Measurements from ENCODE around the gene DENND4B. TPM values are rescaled to one million over a fixed set of nuclear protein-coding genes. Genes with fewer than 3 reads are reported as not detected.
A peak's percentile ranks its signal among the peaks of the same experiment; 100 is the strongest.

The DENND4B gene
- total RNA-seq, 1 donor from 2014 or later: 70.7 TPM

GRCh38 chr1:153970346-153970745 lies 23.8 kb upstream of the DENND4B start:
- H3K9me3 Mint-ChIP-seq: no peaks in the 10 kb centered on the region
- peaks cover 12% of the 10 kb centered on the region for H3K36me3 Mint-ChIP-seq
- no peak for DNase-seq (ENCODE audit: extremely low spot score, unreplicated experiment)
- TF ChIP-seq CTCF (conservative IDR thresholded peaks at IDR 0.05): no peak
- H3K27me3 Mint-ChIP-seq: no peaks in the 10 kb centered on the region
- peaks cover 22% of the 10 kb centered on the region for H3K4me1 Mint-ChIP-seq (ENCODE audit: unreplicated experiment)
- H3K27ac Mint-ChIP-seq: no peak overlapping the region
- H3K4me3 Mint-ChIP-seq: peak overlapping the region; percentile 31

GRCh38 chr1:153968972-153969371 lies 22.5 kb upstream of the DENND4B start:
- DNase-seq (ENCODE audit: extremely low spot score, unreplicated experiment): no peak
- H3K27ac Mint-ChIP-seq: peak overlapping the region; percentile 41

GRCh38 chr1:153968408-153968807 lies 21.9 kb upstream of the DENND4B start:
- TF ChIP-seq CTCF (conservative IDR thresholded peaks at IDR 0.05): no peak
- no peaks in the 10 kb centered on the region for H3K9me3 Mint-ChIP-seq
- peaks cover 4% of the 10 kb centered on the region for H3K36me3 Mint-ChIP-seq
- peak overlapping the region; percentile 96 for H3K4me3 Mint-ChIP-seq
- H3K27me3 Mint-ChIP-seq: no peaks in the 10 kb centered on the region
- no peak for DNase-seq (ENCODE audit: extremely low spot score, unreplicated experiment)
- H3K27ac Mint-ChIP-seq: peak overlapping the region; percentile 92
- peaks cover 31% of the 10 kb centered on the region for H3K4me1 Mint-ChIP-seq (ENCODE audit: unreplicated experiment)

More at GRCh38 chr1:153968972-153969371, 22.5 kb upstream of the DENND4B start:
- TF ChIP-seq CTCF (conservative IDR thresholded peaks at IDR 0.05): no peak
- Mint-ChIP-seq H3K36me3 (peaks cover 5% of the 10 kb centered on the region), H3K9me3 (no peaks in the 10 kb centered on the region), H3K4me1 (ENCODE audit: unreplicated experiment) (peaks cover 25% of the 10 kb centered on the region), H3K4me3 (peak overlapping the region; percentile 96), H3K27me3 (no peaks in the 10 kb centered on the region)

- H3K4me1 Mint-ChIP-seq (ENCODE audit: unreplicated experiment): peaks cover 32% of the 10 kb centered on the region
- DNase-seq (ENCODE audit: extremely low spot score, unreplicated experiment): no peak
These were observed 21.5 kb upstream of the DENND4B start for GRCh38 chr1:153968000-153968363.

GRCh38 chr1:153967107-153967999 lies 20.8 kb upstream of the DENND4B start, which contains the start of gene CREB3L4:
Gene CREB3L4 (plus strand): TSS chr1:153967902. CDS start chr1:153968526, 624 bp downstream.
- H3K36me3 Mint-ChIP-seq: peaks cover 4% of the 10 kb centered on the region
- no peaks in the 10 kb centered on the region for H3K9me3 Mint-ChIP-seq
- H3K4me3 Mint-ChIP-seq: peak within 1 kb of the TSS; percentile 96
- no peaks in the 10 kb centered on the region for H3K27me3 Mint-ChIP-seq
- peak within 1 kb of the TSS; percentile 92 for H3K27ac Mint-ChIP-seq
- TF ChIP-seq CTCF (conservative IDR thresholded peaks at IDR 0.05): peak; percentile 59
- peak; percentile 89 for DNase-seq (ENCODE audit: extremely low spot score, unreplicated experiment)
- H3K4me1 Mint-ChIP-seq (ENCODE audit: unreplicated experiment): peaks cover 32% of the 10 kb centered on the region

More at GRCh38 chr1:153968000-153968363, 21.5 kb upstream of the DENND4B start:
- H3K36me3 Mint-ChIP-seq: peaks cover 4% of the 10 kb centered on the region
- no peaks in the 10 kb centered on the region for H3K27me3 Mint-ChIP-seq
- no peak for TF ChIP-seq CTCF (conservative IDR thresholded peaks at IDR 0.05)
- H3K27ac Mint-ChIP-seq: peak overlapping the region; percentile 92
- H3K9me3 Mint-ChIP-seq: no peaks in the 10 kb centered on the region
- peak overlapping the region; percentile 96 for H3K4me3 Mint-ChIP-seq
